ENCODE measurements around the gene DYRK1A. TPM values are rescaled to one million over a fixed set of nuclear protein-coding genes. Genes with fewer than 3 reads are reported as not detected.

Gene DYRK1A
- total RNA-seq, 1 donor from 2014 or later = 34.4 TPM

- Histone ChIP-seq H3K36me3 (no peaks in the 10 kb centered on the region), H3K27me3 (no peaks in the 10 kb centered on the region), H3K9me3 (peaks cover 0 to 14% of the 10 kb centered on the region in 2 donors), H3K4me1 (peaks cover 5 to 20% of the 10 kb centered on the region in 2 donors), H3K27ac (no peak overlapping the region), H3K4me3 (no peak overlapping the region)
- no peak for DNase-seq (ENCODE audit: low spot score in 2 of 2)
- TF ChIP-seq CTCF (IDR thresholded peaks at IDR 0.05) = no peak
- intact Hi-C loops (cut with DNase I) = no loop called here
Measured at GRCh38 chr21:37405629-37406028, 39.1 kb downstream of the DYRK1A start.

DNA sequence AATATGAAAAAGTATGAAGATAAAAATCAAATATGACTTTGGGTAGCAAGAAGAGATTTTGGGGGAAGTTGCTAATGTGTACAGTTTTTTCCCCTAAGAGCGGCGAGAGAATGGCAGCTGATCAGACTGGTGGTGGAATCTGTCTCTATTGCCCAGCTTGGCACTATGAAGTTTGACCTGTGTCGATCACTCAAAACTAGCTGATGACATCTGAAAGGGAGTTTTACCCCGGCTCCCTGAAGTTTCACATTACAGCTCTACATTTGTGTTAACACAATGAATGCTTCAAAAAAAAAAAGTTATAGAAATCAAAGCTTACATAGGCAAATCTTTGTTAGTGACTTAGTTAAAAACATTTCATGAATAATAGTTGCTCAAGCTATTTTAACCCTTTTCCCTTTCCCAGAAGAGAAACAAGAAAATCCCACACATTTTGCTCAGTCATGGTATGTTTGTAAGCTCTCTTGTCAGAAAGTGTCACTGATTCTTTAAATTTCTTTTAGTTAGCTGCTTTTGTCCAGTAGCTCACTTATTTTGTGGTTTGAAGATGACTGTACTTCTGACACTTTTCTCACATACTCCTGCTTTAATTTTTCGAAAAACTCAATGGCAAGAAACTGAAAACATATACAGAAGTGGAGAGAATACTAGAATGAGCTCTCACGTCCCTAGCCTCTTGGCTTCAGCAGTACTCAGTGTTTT is 41.3 kb downstream of the DYRK1A start:
- no peak for DNase-seq (ENCODE audit: low spot score in 2 of 2)
- H3K4me3 ChIP-seq = no peak overlapping the region
- intact Hi-C loops (cut with DNase I) = no loop called here
- H3K36me3 ChIP-seq = no peaks in the 10 kb centered on the region
- H3K27me3 ChIP-seq = no peaks in the 10 kb centered on the region
- H3K9me3 ChIP-seq = peaks cover 0 to under 1% of the 10 kb centered on the region in 2 donors
- TF ChIP-seq CTCF (IDR thresholded peaks at IDR 0.05) = no peak
- peaks cover 7 to 31% of the 10 kb centered on the region in 2 donors for H3K4me1 ChIP-seq
- H3K27ac ChIP-seq = peak overlapping the region in 1 of 2 donors; percentile 11

DNA sequence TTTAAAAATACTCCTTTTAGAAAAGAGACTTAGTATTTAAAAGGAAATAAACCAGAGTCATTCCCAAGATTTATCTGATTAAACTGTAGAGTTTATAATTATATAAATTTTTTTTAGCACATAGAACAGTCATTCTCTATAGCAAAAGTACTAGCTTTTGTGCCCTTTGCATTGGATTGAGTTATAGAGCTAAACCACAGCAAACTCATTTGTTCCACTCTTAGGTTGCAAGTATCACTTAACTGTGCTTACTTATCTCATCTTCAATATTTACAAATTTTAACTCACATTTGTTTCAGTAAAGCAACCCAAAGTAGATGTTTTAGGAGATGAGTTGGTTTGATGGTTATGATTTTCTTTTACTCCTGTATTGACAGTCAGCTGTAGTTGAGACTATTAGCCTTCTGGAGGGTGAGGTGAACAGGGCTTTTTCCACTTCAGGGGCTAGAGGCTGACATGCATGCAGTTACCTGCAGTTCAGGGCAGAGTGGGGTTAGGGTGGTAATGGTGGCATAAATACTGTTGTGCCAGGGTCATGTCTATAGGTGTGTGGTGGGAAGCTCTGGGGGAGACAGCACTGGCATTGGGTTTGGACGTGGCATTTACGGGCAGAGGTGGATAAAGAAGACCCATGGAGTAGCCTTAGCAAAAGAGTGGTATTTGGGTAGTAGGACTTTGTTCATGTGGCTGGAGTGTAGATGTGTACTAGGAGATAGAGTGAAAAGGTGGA is 42.1 kb downstream of the DYRK1A start:
- H3K36me3 ChIP-seq = no peaks in the 10 kb centered on the region
- TF ChIP-seq CTCF (IDR thresholded peaks at IDR 0.05) = no peak
- H3K9me3 ChIP-seq = no peaks in the 10 kb centered on the region
- peak overlapping the region in 1 of 2 donors; percentile 11 for H3K27ac ChIP-seq
- DNase-seq (ENCODE audit: low spot score in 2 of 2) = no peak
- intact Hi-C loops (cut with DNase I) = no loop called here
- peaks cover 7 to 36% of the 10 kb centered on the region in 2 donors for H3K4me1 ChIP-seq
- H3K27me3 ChIP-seq = no peaks in the 10 kb centered on the region
- H3K4me3 ChIP-seq = no peak overlapping the region

- H3K36me3 ChIP-seq = no peaks in the 10 kb centered on the region
- DNase-seq (ENCODE audit: low spot score in 2 of 2) = no peak
- no peak overlapping the region for H3K27ac ChIP-seq
- H3K9me3 ChIP-seq = no peaks in the 10 kb centered on the region
- intact Hi-C loops (cut with DNase I) = no loop called here
- peaks cover 5 to 39% of the 10 kb centered on the region in 2 donors for H3K4me1 ChIP-seq
- TF ChIP-seq CTCF (IDR thresholded peaks at IDR 0.05) = no peak
- no peaks in the 10 kb centered on the region for H3K27me3 ChIP-seq
- H3K4me3 ChIP-seq = no peak overlapping the region
Measured at GRCh38 chr21:37410639-37411038, 44.1 kb downstream of the DYRK1A start.

GRCh38 chr21:37412603-37413360 is 46.2 kb downstream of the DYRK1A start:
- H3K27ac ChIP-seq = peak overlapping the region in 1 of 2 donors; percentile 42
- H3K4me1 ChIP-seq = peaks cover 5 to 30% of the 10 kb centered on the region in 2 donors
- intact Hi-C loops (cut with DNase I) = no loop called here
- TF ChIP-seq CTCF (IDR thresholded peaks at IDR 0.05) = no peak
- no peak for DNase-seq (ENCODE audit: low spot score in 2 of 2)
- H3K9me3 ChIP-seq = no peaks in the 10 kb centered on the region
- no peaks in the 10 kb centered on the region for H3K36me3 ChIP-seq
- H3K27me3 ChIP-seq = no peaks in the 10 kb centered on the region
- H3K4me3 ChIP-seq = no peak overlapping the region

All from ascending aorta (tissue), 2 donors.